GM12891 (cell line): ENCODE data around the gene IL1RAPL1.
"Not testable (repeated sequence)": the region's sequence is repeated elsewhere in the genome, so short reads cannot be mapped to it uniquely, and the experiment has no call there.

Experiments
- DNase-seq: peaks from one replicate; pipeline ENCODE4 v3.0.0; 2011; ENCODE audit warnings: low spot score; ENCODE audit not compliant: insufficient read length
- FAIRE-seq: peaks from 2 replicates; lab custom pipeline; 2011; peaks lifted over from hg19 to GRCh38; lab: Jason Lieb, UNC
- PAX5 ChIP-seq: IDR thresholded peaks from 2 replicates; pipeline ENCODE4 v1.6.1; 2011; ENCODE audit warnings: low read length, moderate library complexity, mild to moderate bottlenecking; ENCODE audit not compliant: insufficient read depth, severe bottlenecking
- POLR2A ChIP-seq: IDR thresholded peaks from 2 replicates; pipeline ENCODE4 v1.6.1; 2011; ENCODE audit warnings: low read depth, low read length, control low read depth
- POLR2AphosphoS5 ChIP-seq: IDR thresholded peaks from 2 replicates; pipeline ENCODE4 v1.6.1; 2011; ENCODE audit warnings: low read depth, low read length, control low read depth
- POU2F2 ChIP-seq: IDR thresholded peaks from 2 replicates; pipeline ENCODE4 v1.6.1; 2011; ENCODE audit warnings: low read depth, mild to moderate bottlenecking, control low read depth, low read length, moderate library complexity
- SPI1 ChIP-seq: IDR thresholded peaks from 2 replicates; pipeline ENCODE4 v1.6.1; 2011; ENCODE audit warnings: low read depth, low read length, control low read depth
- TAF1 ChIP-seq: IDR thresholded peaks from 2 replicates; pipeline ENCODE4 v1.6.1; 2011; ENCODE audit warnings: low read depth, low read length, control low read depth

Gene IL1RAPL1

DNA sequence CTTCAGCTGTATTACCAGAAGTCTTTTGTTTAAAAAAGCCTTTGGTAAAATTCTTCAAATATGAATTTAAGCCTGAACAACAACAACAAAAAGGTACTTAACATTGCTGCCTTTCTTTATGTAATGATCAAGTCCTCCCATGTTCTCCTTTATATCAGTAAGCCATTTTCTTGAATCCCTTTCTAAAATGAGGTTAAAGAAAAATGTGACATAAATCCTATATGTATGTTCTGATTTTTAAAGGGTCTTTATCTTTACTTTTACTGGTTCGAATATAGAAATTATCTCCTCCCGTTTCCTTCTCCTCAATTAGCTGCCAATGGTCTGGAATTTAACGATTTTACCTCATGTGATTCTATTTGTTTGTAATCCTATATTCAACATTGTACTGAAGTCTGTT lies 522.8 kb downstream of the IL1RAPL1 start:
- DNase-seq (no peak), FAIRE-seq (no peak)
- TF ChIP-seq POU2F2: no peak
- no peak for TF ChIP-seq TAF1
- no peak for TF ChIP-seq SPI1
- no peak for TF ChIP-seq POLR2AphosphoS5
- no peak for TF ChIP-seq POLR2A
- no peak for TF ChIP-seq PAX5

DNA sequence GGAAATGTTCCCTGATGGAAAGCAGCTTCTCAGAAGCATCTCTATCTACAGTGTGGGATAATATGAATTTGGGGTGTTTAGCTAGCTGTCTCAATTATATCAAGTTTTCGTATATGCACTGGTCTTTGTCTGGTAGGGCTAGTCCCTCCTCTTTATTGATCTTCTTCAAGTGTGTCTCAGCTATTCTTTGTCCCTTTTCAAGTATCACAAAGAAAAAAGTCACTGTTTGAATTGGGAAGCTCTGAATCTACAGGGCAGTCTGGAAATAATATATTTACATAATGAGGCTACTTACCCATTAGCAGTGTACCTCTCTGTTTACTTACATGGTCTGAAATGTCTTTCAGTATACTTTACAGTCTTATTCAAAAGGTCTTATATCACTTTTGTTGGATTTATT lies 526.0 kb downstream of the IL1RAPL1 start:
- FAIRE-seq (no peak), DNase-seq (no peak)
- TF ChIP-seq PAX5 (no peak), POU2F2 (no peak), POLR2AphosphoS5 (no peak), TAF1 (no peak), SPI1 (no peak), POLR2A (no peak)

DNA sequence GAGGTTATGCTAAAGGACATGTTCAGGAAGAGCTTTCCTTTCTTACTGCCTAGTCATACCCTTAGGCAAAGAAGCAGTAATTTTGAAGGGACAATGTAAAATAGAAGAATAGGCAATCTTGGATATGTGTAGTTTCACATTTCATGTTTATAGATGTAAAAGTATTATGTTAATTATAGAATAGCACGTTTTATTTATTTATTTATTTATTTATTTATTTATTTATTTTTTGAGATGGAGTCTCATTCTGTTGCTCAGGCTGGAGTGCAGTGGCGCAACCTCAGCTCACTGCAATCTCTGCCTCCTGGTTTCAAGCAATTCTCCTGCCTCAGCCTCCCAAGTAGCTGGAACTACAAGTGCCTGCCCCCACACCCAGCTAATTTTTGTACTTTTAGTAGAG lies 535.6 kb downstream of the IL1RAPL1 start:
- DNase-seq, FAIRE-seq: not testable (repeated sequence)

DNA sequence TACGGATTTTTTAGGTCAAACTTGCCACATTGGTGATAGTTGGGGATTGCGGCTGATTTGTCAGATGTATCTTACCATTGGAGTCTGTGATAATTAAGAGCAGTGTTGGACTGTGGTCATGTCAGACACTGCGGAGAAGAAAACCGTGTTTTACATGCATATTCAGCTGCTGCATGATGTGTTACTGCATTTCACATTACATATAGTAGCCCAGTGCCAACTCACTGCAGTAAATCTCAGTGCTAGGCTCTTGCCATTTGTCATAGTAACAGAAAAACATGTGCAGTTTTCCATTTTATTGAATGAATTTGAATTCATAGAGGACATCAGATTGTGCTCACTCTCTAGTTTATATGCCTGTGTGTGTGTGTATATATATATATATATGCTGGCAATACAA lies 543.7 kb downstream of the IL1RAPL1 start:
- no peak for DNase-seq
- TF ChIP-seq POU2F2: no peak
- TF ChIP-seq POLR2A: no peak
- no peak for TF ChIP-seq TAF1
- TF ChIP-seq POLR2AphosphoS5: no peak
- no peak for TF ChIP-seq SPI1
- no peak for TF ChIP-seq PAX5
- FAIRE-seq: no peak

DNA sequence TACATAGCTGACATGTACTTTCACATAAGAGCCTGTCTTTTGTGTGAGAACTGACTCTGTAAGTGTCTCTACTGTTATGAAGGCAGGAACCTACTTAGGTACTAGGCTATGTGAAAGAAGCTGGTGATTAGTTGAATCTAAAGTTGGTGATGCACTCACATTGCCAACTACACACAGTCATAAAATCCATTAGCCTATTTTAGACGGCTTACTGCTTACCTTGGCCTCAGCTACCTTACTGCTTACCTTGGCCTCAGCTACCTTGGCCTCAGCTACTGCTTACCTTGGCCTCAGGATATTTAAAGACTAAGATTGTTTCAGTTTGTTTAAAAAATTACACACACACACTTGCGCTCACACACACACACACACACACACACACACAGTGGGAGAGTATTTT lies 549.7 kb downstream of the IL1RAPL1 start:
- no peak for FAIRE-seq
- DNase-seq: no peak
- no peak for TF ChIP-seq POLR2AphosphoS5
- TF ChIP-seq POLR2A: no peak

DNA sequence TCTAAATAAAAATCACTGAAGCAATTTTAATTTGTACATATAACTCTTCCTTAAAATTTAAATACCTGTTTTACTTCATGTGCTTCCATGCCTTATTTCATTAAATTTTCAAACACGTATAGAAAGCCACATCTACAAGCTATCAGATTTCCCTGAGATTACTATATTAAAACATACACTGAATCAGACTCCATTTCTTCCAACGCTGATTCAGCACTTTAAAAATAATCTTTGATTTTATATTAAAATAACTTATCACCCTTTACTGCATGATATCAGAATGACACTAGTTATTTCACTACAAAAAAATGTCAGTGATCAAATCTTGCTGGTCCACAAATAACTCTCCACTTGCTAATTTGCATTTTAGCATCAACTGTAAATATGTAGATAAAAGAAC lies 550.8 kb downstream of the IL1RAPL1 start:
- FAIRE-seq (no peak), DNase-seq (no peak)
- TF ChIP-seq SPI1: no peak
- no peak for TF ChIP-seq PAX5
- no peak for TF ChIP-seq POU2F2
- TF ChIP-seq POLR2A: no peak
- no peak for TF ChIP-seq TAF1
- no peak for TF ChIP-seq POLR2AphosphoS5

DNA sequence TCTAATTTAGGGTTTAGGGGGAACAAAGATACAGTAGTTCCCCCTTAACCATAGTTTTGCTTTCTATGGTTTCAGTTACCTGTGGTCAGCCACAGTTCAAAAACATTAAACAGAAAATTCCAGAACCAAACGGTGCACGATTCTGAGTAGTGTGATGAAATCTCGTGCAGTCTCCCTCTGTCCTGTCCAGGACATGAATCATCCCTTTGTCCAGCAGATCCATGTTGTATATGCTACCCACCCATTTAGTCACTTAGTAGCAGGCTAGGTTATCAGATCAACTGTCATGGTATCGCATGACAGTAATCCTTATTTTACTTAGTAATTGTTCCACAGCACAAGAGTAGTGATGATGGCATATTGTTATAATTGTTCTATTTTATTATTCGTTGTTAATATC lies 556.1 kb downstream of the IL1RAPL1 start:
- DNase-seq (no peak), FAIRE-seq (no peak)
- TF ChIP-seq POU2F2: no peak
- TF ChIP-seq PAX5: no peak
- no peak for TF ChIP-seq POLR2A
- TF ChIP-seq TAF1: no peak
- TF ChIP-seq SPI1: no peak
- TF ChIP-seq POLR2AphosphoS5: no peak

DNA sequence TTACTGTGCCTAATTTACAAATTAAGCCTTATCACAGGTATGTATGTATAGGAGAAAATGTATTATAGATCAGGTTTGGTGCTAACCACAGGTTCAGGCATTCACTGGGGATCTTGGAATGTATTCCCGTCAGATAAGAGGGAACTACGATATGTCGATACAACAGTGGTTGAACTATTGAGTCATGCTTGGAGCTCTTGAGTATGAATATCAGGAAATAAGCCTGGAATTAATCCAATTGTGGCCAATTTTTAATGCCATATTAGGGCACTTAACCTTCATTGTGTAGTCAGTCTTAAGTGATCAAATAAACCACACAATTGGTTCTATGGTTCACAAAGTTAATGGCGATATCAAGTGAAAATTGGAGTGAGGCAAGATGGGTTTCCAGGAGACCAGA lies 556.5 kb downstream of the IL1RAPL1 start:
- TF ChIP-seq POLR2AphosphoS5 (no peak), PAX5 (no peak), POU2F2 (no peak), POLR2A (no peak), SPI1 (no peak), TAF1 (no peak)
- no peak for DNase-seq
- FAIRE-seq: peak; percentile 9

DNA sequence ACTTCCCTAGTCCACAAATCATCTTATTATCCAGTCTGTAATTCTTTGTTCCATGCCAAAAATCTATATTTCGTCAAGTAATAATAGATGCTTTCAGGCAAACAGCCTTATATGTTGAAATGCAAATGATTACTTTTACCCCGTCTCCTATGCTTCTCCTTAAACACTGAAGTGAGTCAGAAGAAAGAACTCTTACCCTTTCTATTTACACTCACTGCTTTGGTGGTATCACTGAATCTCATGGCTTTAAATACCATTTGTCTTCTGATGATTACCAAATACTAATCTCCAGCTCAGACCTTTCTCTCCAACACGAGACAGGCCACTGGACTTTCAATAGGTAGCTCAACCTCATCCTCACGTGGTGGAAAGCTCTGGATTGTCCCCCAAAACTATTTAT lies 558.1 kb downstream of the IL1RAPL1 start:
- TF ChIP-seq POU2F2 (no peak), PAX5 (no peak), SPI1 (no peak), POLR2AphosphoS5 (no peak), TAF1 (no peak), POLR2A (no peak)
- no peak for FAIRE-seq
- no peak for DNase-seq

DNA sequence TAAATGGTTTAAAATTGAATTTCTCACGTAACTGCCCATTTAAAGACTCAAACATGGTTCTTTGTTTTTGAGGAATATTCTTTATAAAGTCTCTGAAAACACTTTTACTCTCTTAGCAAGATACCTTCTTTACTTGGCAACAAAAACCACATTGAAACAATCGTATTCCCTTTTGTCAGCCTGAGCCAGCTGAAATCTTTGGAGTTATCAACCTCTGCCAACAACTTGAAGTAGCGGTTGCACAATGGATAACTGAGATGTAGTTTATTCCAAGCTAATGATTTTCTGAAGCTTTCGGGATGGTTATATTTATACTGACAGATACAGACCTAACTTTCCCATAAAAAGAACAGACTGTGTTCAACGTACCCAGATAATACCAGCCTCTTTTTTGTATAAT lies 561.3 kb downstream of the IL1RAPL1 start:
- DNase-seq (no peak), FAIRE-seq (no peak)
- no peak for TF ChIP-seq SPI1
- TF ChIP-seq POLR2A: no peak
- no peak for TF ChIP-seq TAF1
- TF ChIP-seq POLR2AphosphoS5: no peak
